Loucy (cell line): ENCODE results near the gene SH3PXD2A.

Source experiments
- H2AFZ ChIP-seq: fragments of 200-600 bp; sonication (generic); 2 replicates; pipeline ENCODE4 v1.6.0; 2016; ENCODE audit warnings: antibody characterized with exemption, mild to moderate bottlenecking, low read length, moderate library complexity
- H3F3A ChIP-seq: fragments of 200-600 bp; 2 replicates; pipeline ENCODE4 v1.6.0; 2016; ENCODE audit warnings: antibody characterized with exemption, low read depth, mild to moderate bottlenecking
- H3K27me3 ChIP-seq: fragments of 200-600 bp; sonication (generic); 2 replicates; pipeline ENCODE4 v1.6.1; 2014; ENCODE audit warnings: low read length, mild to moderate bottlenecking; ENCODE audit not compliant: insufficient read depth, poor library complexity, severe bottlenecking
- H3K36me3 ChIP-seq: fragments of 200-600 bp; sonication (generic); 2 replicates; pipeline ENCODE4 v1.6.1; 2016; ENCODE audit warnings: low read length; ENCODE audit not compliant: insufficient read depth
- H3K4me1 ChIP-seq: fragments of 200-600 bp; sonication (generic); 2 replicates; pipeline ENCODE4 v1.5.1; 2014; ENCODE audit warnings: low read length, mild to moderate bottlenecking; ENCODE audit not compliant: insufficient read depth, poor library complexity, severe bottlenecking
- H3K4me2 ChIP-seq: fragments of 200-600 bp; sonication (generic); 2 replicates; pipeline ENCODE4 v1.6.0; 2014; ENCODE audit warnings: antibody characterized with exemption, low read length, low read depth, mild to moderate bottlenecking; ENCODE audit not compliant: poor library complexity, severe bottlenecking
- H3K4me3 ChIP-seq: fragments of 200-600 bp; sonication (generic); 2 replicates; pipeline ENCODE4 v1.5.1; 2014; ENCODE audit warnings: low read length, mild to moderate bottlenecking, mixed read lengths; ENCODE audit not compliant: poor library complexity, severe bottlenecking
- H3K79me2 ChIP-seq: fragments of 200-600 bp; sonication (generic); 2 replicates; pipeline ENCODE4 v1.6.1; 2014; ENCODE audit warnings: low read length; ENCODE audit not compliant: insufficient read depth
- H3K9ac ChIP-seq: fragments of 200-600 bp; sonication (generic); 2 replicates; pipeline ENCODE4 v1.6.0; 2014; ENCODE audit warnings: mild to moderate bottlenecking, low read depth, low read length, moderate library complexity; ENCODE audit not compliant: poor library complexity, severe bottlenecking
- H3K9me2 ChIP-seq: fragments of 200-600 bp; sonication (generic); replicated peaks from 2 replicates; pipeline ENCODE4 v1.6.1; 2016; ENCODE audit warnings: low read depth, low read length, mixed read lengths
- H3K9me3 ChIP-seq: fragments of 200-600 bp; sonication (generic); 2 replicates; pipeline ENCODE4 v1.6.1; 2014; ENCODE audit warnings: mild to moderate bottlenecking, antibody characterized with exemption, low read length, low read depth; ENCODE audit not compliant: insufficient read depth
- H4K20me1 ChIP-seq: fragments of 200-600 bp; sonication (generic); 2 replicates; pipeline ENCODE4 v1.6.0; 2014; ENCODE audit warnings: antibody characterized with exemption, low read length, mild to moderate bottlenecking; ENCODE audit not compliant: insufficient read depth, poor library complexity, severe bottlenecking
- CTCF ChIP-seq: fragments of 200-600 bp; sonication (generic); conservative IDR thresholded peaks from 2 replicates; pipeline ENCODE4 v1.5.1; 2014; ENCODE audit warnings: mild to moderate bottlenecking, antibody characterized with exemption, low read length
- EZH2phosphoT487 ChIP-seq: fragments of 200-600 bp; IDR thresholded peaks from 2 replicates; pipeline ENCODE4 v1.6.1; 2018; ENCODE audit warnings: antibody characterized with exemption, mild to moderate bottlenecking, moderate library complexity, borderline replicate concordance

SH3PXD2A gene

GRCh38 chr10:103716206-103717160 lies 138.9 kb downstream of the SH3PXD2A start:
- H3K9ac ChIP-seq, result no peak overlapping the region
- no peak overlapping the region for H3K4me2 ChIP-seq
- H3K27me3 ChIP-seq, result no peaks in the 10 kb centered on the region
- H3K79me2 ChIP-seq, result no peaks in the 10 kb centered on the region
- no peaks in the 10 kb centered on the region for H4K20me1 ChIP-seq
- H3K36me3 ChIP-seq, result peaks cover 7% of the 10 kb centered on the region; the same call in 1 of the 2 replicates
- H3K9me2 ChIP-seq, result no peaks in the 10 kb centered on the region
- H3K4me1 ChIP-seq, result no peaks in the 10 kb centered on the region
- no peak overlapping the region for H3K4me3 ChIP-seq
- H3F3A ChIP-seq, result no peaks in the 10 kb centered on the region
- H3K9me3 ChIP-seq, result no peaks in the 10 kb centered on the region
- no peak overlapping the region for H2AFZ ChIP-seq
- TF ChIP-seq CTCF, result no peak
- no peak for TF ChIP-seq EZH2phosphoT487

DNA sequence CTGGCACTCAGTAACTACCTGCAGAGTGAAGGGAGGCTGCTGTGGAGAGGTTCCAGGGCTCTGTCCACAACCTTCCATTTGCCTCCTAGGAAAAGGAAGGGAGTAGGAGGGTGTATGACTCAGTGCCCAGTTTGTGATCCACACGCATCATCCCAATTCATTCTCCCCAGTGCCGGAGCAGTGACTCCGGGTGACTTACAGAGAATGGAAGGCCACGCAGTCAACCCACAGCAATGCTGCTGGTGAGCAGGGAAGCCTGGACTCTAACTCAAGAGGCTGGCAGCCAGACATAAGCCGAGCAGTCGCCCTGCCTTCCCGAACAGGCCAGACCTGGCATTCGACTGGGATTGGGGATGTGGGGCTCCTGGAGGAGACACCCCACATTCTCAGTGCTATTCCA lies 139.9 kb downstream of the SH3PXD2A start:
- Histone ChIP-seq H3K79me2 (no peaks in the 10 kb centered on the region), H3K4me3 (no peak overlapping the region), H3K36me3 (peaks cover 7% of the 10 kb centered on the region; the same call in 1 of the 2 replicates), H3K9me3 (no peaks in the 10 kb centered on the region), H3K4me2 (no peak overlapping the region), H3K9me2 (no peaks in the 10 kb centered on the region), H3K9ac (no peak overlapping the region), H3K4me1 (no peaks in the 10 kb centered on the region), H4K20me1 (no peaks in the 10 kb centered on the region), H2AFZ (no peak overlapping the region), H3K27me3 (no peaks in the 10 kb centered on the region), H3F3A (no peaks in the 10 kb centered on the region)
- no peak for TF ChIP-seq CTCF
- TF ChIP-seq EZH2phosphoT487, result no peak

DNA sequence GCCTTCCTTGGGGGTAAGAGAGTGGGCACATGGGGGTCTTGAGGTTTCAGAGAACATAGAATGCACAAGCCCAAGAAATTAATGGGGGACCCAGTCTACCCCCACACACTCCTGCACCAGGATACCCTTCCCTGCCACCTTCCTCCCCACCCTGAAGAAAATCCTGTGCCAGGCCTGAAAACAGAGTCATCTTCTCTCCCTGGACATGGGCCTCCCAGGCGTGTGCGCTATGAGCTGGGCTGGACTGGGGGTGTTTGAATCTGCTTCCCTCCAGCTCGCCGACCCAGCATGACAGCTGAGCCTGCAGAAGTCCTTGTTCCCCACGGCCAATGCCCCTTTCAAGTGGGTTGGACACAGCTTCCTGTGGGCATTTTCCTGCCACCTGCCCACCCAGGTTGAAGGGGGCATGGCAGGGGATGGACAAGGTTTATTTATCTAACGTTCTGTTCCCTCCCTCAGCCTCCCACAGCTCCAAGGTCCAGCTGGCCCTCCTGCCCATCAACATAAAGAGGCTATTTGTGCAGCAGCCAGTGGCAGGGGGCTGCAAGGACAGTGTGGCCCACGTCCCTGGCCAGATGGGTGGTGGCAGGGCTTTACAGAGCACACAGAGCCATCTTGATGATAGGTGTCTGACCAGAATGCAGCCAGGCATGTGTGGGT lies 141.0 kb downstream of the SH3PXD2A start:
- Histone ChIP-seq H3K36me3 (peaks cover 5% of the 10 kb centered on the region; the same call in 1 of the 2 replicates), H3K4me2 (no peak overlapping the region), H3F3A (no peaks in the 10 kb centered on the region), H3K4me1 (no peaks in the 10 kb centered on the region), H4K20me1 (no peaks in the 10 kb centered on the region), H3K27me3 (no peaks in the 10 kb centered on the region), H3K79me2 (no peaks in the 10 kb centered on the region), H3K4me3 (no peak overlapping the region), H3K9me2 (no peaks in the 10 kb centered on the region), H3K9ac (no peak overlapping the region), H2AFZ (no peak overlapping the region), H3K9me3 (no peaks in the 10 kb centered on the region)
- TF ChIP-seq CTCF (no peak), EZH2phosphoT487 (no peak)
